Gastroesophageal sphincter (tissue), 4 donors: ENCODE data around the gene PRSS12. TPM values are rescaled to one million over a fixed set of nuclear protein-coding genes. Genes with fewer than 3 reads are reported as not detected.
A peak's percentile ranks its signal among the peaks of the same experiment; 100 is the strongest.

ENCODE experiments used
- ATAC-seq: fragments of 150-250 bp; one replicate; pipeline ENCODE4 v1.9.1; 2016; ENCODE audit warnings: mild to moderate bottlenecking, moderate library complexity
- H3K27ac ChIP-seq, 4 donors: fragments of 200-600 bp; sonication (generic) in 3 of 4; 1 replicate in 3 of 4; 2 replicates in 1 of 4; pipeline ENCODE4 v1.5.1; 2016 to 2019
- H3K27me3 ChIP-seq: fragments of 200-600 bp; sonication (generic); one replicate; pipeline ENCODE4 v1.5.1; 2019
- H3K36me3 ChIP-seq, 2 donors: fragments of 200-600 bp; sonication (generic); one replicate each; pipeline ENCODE4 v1.5.1; 2019; ENCODE audit warnings: control low read depth in 1 of 2
- H3K4me1 ChIP-seq, 3 donors: fragments of 200-600 bp; sonication (generic); 1 replicate in 2 of 3; 2 replicates in 1 of 3; pipeline ENCODE4 v1.5.1; 2016 to 2019; ENCODE audit warnings: control low read depth in 2 of 3
- H3K4me3 ChIP-seq, 2 donors: fragments of 200-600 bp; sonication (generic); one replicate each; pipeline ENCODE4 v1.5.1; 2019; ENCODE audit warnings: mild to moderate bottlenecking in 1 of 2, moderate library complexity in 1 of 2
- H3K9me3 ChIP-seq, 3 donors: fragments of 200-600 bp; sonication (generic); one replicate each; pipeline ENCODE4 v1.5.1; 2017 to 2019; ENCODE audit warnings: control low read depth in 2 of 3
- EP300 ChIP-seq: sonication (generic); formaldehyde crosslinking; IDR thresholded peaks from one replicate; pipeline ENCODE4 v1.6.1; 2017; ENCODE audit warnings: antibody characterized with exemption, mild to moderate bottlenecking
- POLR2A ChIP-seq, 2 donors: fragments of 450-650 bp; IDR thresholded peaks; one replicate each; pipeline ENCODE4 v1.6.1; 2017; ENCODE audit warnings: antibody characterized with exemption in 2 of 2, mild to moderate bottlenecking in 2 of 2, moderate library complexity in 1 of 2
- POLR2AphosphoS5 ChIP-seq: sonication (generic); formaldehyde crosslinking; IDR thresholded peaks from one replicate; pipeline ENCODE4 v1.6.1; 2017; ENCODE audit warnings: antibody characterized with exemption
- WGBS, 2 donors: methylation state at CpG; one replicate each; pipeline ENCODE4 v1.1.5; 2018; ENCODE audit warnings: low coverage in 1 of 2; 5-methylcytosine and 5-hydroxymethylcytosine counted together
- total RNA-seq, 4 donors: library from RNA; depleted of rRNA; stranded (reverse); fragments of >200 nt; gene quantifications; one replicate each; pipeline ENCODE4 v1.1.0, GENCODE V29; 2016
- TF ChIP-seq, protein P1 (sequence below), 4 experiments: fragments of 200-600 bp in 2 of 4; fragments of 450-650 bp in 2 of 4; sonication (generic) in 1 of 4; IDR thresholded peaks; one replicate each; pipeline ENCODE4 v1.5.1; 2017 to 2019; ENCODE audit warnings: antibody characterized with exemption in 4 of 4, mild to moderate bottlenecking in 2 of 4, moderate library complexity in 2 of 4

PRSS12 gene
- total RNA-seq, 4 donors from 2014 or later: 0.13 to 1.7 (median 0.45) TPM

DNA sequence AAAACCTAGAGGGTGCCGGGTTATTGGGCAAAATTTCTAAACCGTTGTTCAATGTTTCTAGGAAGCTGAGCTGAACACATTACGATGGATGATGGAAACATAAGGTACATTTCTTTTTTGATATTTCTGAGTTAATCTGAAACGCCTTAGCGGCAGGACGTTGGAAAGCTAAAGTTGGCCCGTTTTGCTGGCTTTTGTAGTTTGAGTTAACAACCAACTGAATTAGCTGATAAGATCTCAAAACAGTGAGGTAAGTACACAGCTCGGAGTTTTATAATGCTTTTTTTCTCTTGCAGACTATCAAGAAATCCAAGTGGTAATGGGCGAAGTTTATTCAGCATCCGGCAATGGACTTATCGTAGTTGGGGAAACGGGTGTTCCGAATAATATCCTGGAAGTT is 73.5 kb downstream of the PRSS12 start:
- Histone ChIP-seq H3K4me3 (peak overlapping the region; percentile 67 to 82), H3K27ac (peak overlapping the region; percentile 86 to 91 (median 90)), H3K36me3 (peaks cover 0 to 8% of the 10 kb centered on the region in 2 donors), H3K4me1 (peaks cover 0 to 32% (median 0%) of the 10 kb centered on the region in 3 donors), H3K9me3 (no peaks in the 10 kb centered on the region), H3K27me3 (no peaks in the 10 kb centered on the region)
- TF ChIP-seq, protein P1, sequence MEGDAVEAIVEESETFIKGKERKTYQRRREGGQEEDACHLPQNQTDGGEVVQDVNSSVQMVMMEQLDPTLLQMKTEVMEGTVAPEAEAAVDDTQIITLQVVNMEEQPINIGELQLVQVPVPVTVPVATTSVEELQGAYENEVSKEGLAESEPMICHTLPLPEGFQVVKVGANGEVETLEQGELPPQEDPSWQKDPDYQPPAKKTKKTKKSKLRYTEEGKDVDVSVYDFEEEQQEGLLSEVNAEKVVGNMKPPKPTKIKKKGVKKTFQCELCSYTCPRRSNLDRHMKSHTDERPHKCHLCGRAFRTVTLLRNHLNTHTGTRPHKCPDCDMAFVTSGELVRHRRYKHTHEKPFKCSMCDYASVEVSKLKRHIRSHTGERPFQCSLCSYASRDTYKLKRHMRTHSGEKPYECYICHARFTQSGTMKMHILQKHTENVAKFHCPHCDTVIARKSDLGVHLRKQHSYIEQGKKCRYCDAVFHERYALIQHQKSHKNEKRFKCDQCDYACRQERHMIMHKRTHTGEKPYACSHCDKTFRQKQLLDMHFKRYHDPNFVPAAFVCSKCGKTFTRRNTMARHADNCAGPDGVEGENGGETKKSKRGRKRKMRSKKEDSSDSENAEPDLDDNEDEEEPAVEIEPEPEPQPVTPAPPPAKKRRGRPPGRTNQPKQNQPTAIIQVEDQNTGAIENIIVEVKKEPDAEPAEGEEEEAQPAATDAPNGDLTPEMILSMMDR (IDR thresholded peaks at IDR 0.05): no peak
- TF ChIP-seq EP300: no peak
- no peak for TF ChIP-seq POLR2AphosphoS5
- TF ChIP-seq POLR2A (IDR thresholded peaks at IDR 0.05): no peak
- ATAC-seq: no peak
- WGBS, 2 donors: 6 to 8% methylated on average over 9 to 13 of the region's 13 CpGs

DNA sequence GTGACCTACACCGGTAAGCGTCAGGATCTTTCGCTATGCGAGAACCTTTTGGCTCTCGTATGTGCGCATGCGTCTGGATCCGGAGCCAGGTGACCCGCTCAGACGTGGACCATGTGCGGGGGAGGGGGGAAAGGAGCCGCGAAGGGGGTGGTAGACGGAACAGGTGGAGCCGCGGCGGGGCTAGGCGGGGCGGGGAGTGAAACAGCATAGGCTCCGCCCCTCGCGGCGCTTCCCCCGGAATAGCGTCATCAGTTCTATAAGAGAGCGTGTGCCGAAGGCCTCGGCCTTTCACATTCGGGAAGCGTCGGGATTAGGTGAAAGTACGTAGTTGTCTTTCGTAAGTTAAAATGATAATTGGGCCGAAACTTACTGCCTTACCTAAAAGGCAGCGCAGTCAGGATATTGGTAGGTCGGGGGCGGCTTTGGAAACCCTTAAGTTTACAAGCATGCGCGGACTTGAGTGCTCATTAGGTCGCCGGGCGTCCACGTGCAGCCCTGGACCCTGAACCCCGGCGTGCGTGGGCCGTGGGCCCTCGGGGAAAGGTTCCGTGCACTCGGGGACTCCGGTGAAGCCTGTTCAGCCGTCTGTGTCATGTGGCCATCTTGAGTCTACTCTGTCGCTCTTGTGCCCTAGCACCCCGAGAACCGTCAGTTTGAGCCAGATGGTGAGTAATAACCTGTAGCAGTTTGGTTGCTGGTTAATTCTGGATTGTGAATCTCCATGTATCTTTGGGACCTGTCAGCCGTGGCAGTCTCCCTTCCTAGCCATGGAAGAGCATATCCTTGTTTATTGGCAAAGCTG is 74.1 kb downstream of the PRSS12 start:
- Histone ChIP-seq H3K4me1 (peaks cover 0 to 32% (median 0%) of the 10 kb centered on the region in 3 donors), H3K9me3 (no peaks in the 10 kb centered on the region), H3K27me3 (no peaks in the 10 kb centered on the region), H3K36me3 (peaks cover 0 to 8% of the 10 kb centered on the region in 2 donors), H3K27ac (peak overlapping the region; percentile 86 to 91 (median 90)), H3K4me3 (peak overlapping the region; percentile 67 to 82)
- WGBS, 2 donors: 0% methylated on average over 6 to 16 of the region's 56 CpGs
- TF ChIP-seq POLR2AphosphoS5: peak; percentile 97
- TF ChIP-seq, protein P1 (IDR thresholded peaks at IDR 0.05): no peak
- peak; percentile 78 to 90 for TF ChIP-seq POLR2A (IDR thresholded peaks at IDR 0.05)
- no peak for TF ChIP-seq EP300
- peak; percentile 98 for ATAC-seq

DNA sequence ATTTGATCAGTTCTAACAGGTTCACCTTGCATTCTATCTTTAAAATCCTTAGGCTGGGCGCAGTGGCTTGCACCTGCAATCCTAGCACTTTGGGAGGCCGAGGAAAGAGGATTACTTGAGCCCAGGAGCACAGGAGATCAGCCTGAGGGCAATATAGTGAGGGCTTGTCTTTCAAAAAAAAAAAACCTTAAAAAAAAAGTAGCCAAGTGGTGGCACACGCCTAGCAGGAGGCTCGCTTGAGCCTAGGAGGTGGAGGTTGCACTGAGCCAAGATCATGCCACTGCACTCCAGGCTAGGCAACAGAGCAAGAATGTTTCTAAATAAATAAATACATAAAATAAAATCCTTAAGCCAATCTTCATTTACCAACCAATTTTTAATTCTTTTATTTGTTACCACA is 75.6 kb downstream of the PRSS12 start:
- no peak for ATAC-seq

DNA sequence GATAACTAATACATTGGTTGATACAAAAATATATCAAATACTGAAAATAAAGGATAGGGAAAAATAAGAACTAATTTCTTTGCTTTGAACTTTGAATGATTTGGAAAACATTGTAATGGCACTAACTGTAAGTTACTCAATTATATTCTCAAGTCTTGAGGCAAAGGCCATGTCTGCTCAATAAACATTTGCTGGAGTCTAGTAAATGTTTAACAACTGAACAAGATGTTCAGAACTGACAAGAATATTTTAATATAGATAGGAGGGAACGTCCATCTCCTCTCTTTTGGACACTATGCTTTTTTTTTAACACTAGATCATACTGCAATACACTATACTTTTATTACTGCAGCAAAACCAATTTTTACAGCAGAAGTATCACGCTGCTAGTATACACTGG is 76.2 kb downstream of the PRSS12 start:
- WGBS, 2 donors: 56 to 72% methylated on average over 2 of the region's 2 CpGs
- Histone ChIP-seq H3K9me3 (no peaks in the 10 kb centered on the region), H3K27me3 (no peaks in the 10 kb centered on the region), H3K27ac (no peak overlapping the region), H3K4me3 (no peak overlapping the region), H3K36me3 (peaks cover 0 to 2% of the 10 kb centered on the region in 2 donors), H3K4me1 (peaks cover 0 to 25% (median 0%) of the 10 kb centered on the region in 3 donors)
- no peak for TF ChIP-seq POLR2AphosphoS5
- no peak for TF ChIP-seq EP300
- no peak for TF ChIP-seq POLR2A (IDR thresholded peaks at IDR 0.05)
- TF ChIP-seq, protein P1 (IDR thresholded peaks at IDR 0.05): no peak
- ATAC-seq: no peak

More for the DNA sequence above, 75.6 kb downstream of the PRSS12 start:
- Histone ChIP-seq H3K4me3 (no peak overlapping the region), H3K9me3 (no peaks in the 10 kb centered on the region), H3K36me3 (peaks cover 0 to 2% of the 10 kb centered on the region in 2 donors), H3K4me1 (peaks cover 0 to 32% (median 0%) of the 10 kb centered on the region in 3 donors), H3K27ac (no peak overlapping the region), H3K27me3 (no peaks in the 10 kb centered on the region)
- TF ChIP-seq, protein P1 (IDR thresholded peaks at IDR 0.05): no peak
- no peak for TF ChIP-seq POLR2AphosphoS5
- TF ChIP-seq POLR2A (IDR thresholded peaks at IDR 0.05): no peak
- no peak for TF ChIP-seq EP300
- 89% methylated on average over 2 to 4 of the region's 4 CpGs for WGBS, 2 donors

DNA sequence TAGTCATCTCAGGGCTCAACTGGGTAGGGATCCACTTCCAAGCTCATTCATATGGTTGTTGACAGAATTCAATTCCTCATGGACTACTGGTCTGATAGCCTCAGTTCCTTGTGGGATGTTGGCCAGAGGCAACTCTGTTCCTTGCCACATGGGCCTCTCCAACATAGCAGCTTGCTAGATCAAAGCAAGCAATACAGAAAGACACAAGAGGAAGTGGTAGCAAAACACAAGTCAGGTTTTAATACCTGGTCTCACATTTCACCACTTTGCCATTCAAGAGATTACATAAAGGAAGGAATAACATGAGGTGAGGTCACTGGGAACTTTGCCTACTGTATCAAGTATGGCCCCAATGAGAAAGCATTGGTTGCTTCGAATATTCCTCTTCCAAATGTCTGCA is 79.2 kb downstream of the PRSS12 start:
- H3K27ac ChIP-seq: no peak overlapping the region
- H3K36me3 ChIP-seq: no peaks in the 10 kb centered on the region
- H3K9me3 ChIP-seq: no peaks in the 10 kb centered on the region
- no peaks in the 10 kb centered on the region for H3K4me1 ChIP-seq
- no peak for TF ChIP-seq POLR2AphosphoS5
- TF ChIP-seq, protein P1 (IDR thresholded peaks at IDR 0.05): no peak
- TF ChIP-seq EP300: no peak
- H3K4me3 ChIP-seq: no peak overlapping the region
- ATAC-seq: no peak
- WGBS, 2 donors: 78 to 93% methylated on average over 1 of the region's 1 CpG
- H3K27me3 ChIP-seq: no peaks in the 10 kb centered on the region
